NK-92 treated with Interleukin-12 subunit alpha and Interleukin-12 subunit beta, amount 100 ng/mL, for 24 hours (cell line): ENCODE data around the gene LRRC51.
A peak's percentile ranks its signal among the peaks of the same experiment; 100 is the strongest.

Source experiments
- DNase-seq: peaks from one replicate; lab custom pipeline; 2025; lab: John Stamatoyannopoulos, UW

LRRC51 gene, protein sequence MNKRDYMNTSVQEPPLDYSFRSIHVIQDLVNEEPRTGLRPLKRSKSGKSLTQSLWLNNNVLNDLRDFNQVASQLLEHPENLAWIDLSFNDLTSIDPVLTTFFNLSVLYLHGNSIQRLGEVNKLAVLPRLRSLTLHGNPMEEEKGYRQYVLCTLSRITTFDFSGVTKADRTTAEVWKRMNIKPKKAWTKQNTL

DNA sequence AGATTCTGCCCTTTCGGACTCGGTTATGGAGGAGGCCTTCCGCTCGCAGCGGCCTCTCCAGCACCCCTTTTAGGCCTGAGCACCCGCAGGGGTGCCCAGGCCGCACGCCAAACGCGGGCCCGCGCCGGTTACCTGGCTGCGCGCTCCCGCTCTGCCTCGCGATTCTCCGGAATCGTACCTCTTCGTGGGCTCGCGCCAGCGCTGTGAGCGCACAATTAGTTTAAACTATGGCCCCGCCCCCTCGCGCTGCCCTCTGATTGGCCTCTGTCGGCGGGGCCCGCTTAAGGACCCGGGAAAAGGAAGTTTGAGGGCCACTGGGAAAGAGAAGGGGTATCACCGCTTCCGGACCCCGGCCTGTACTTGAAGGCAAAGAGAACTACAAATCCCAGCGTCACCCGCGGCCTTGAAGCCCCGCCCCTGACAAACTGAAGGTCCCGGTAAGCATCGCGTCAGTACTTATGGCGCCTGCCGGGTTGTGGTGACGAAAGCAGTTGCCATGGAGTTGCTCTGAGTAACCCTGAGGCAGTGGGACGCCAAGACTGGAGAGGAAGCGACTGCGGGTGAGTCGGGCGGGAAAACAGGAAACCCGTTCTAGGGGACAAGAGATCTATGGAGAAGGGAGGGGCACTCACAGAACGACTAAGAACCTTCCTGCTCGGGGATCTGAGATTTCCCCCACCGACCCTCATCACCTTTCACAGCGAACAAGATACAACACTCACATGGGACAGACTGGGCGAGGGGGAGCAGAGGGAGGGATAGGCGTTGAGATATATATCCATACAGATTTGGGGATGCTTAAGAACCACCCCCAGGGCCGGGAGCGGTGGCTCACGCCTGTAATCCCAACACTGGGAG is at the start of gene LRRC51, which contains the start of gene NUMA1:
LRRC51 (plus strand) TSS at position 525 of the 858 bp plus-strand sequence. CDS start 8,234 bp downstream, outside the sequence.
NUMA1 (minus strand) TSS at position 217 of the 858 bp plus-strand sequence. CDS start 44,599 bp downstream, outside the sequence.
- DNase-seq, result peak; percentile 99

DNA sequence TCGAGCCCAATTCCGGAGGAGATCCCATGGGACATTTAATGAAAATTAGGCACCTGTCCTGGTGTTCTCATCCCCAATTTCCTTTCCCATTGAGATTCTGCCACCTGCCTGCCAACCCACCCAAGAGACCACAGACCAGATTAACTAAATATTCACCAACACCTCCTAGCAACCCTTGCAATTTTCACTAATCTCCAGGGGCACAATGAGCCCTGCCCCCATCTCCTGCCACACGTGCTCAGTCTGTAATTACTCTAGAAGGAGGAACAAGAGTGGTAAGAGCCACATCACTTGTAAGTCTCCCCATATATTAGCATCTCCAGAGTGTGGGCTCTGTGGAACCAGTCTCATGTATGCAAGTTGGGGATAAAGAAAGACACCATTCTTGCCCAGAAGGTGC is 44.0 kb upstream of the LRRC51 start:
- DNase-seq, result no peak

DNA sequence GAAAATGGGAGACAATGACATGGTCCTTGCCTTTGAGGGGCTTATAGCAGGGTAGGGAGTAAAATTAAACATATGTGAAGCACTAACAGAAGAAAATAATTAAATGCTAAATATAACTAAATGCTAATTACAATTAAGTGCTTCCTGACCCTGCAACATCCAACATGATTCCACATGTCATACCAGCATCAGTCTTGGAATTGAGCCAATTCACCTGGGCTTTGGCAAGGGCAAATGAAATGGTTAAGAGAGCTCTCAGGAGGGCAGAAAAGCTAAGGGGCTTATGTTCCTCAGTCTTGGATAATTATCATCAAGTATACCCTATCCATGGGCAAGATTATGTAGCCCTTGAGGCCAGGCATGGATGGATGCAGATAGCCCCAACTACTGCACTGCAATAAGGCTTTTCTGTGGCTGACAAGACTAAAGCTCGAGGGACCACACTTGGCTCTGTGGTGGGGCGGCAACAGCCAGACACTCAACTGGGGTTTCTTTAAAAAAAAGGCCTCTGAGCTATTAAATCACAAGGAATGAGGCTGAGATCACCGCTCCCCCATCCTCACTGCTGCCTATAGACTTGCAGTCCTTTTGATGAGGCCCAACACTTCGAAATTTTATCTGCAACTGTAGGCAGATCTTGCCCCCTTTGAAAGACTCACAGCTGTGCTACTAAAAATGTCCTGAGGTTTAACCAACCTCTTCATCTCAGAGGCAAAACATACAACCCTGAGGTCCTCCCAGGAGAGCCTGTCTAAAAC is 42.9 kb upstream of the LRRC51 start:
- no peak for DNase-seq

DNA sequence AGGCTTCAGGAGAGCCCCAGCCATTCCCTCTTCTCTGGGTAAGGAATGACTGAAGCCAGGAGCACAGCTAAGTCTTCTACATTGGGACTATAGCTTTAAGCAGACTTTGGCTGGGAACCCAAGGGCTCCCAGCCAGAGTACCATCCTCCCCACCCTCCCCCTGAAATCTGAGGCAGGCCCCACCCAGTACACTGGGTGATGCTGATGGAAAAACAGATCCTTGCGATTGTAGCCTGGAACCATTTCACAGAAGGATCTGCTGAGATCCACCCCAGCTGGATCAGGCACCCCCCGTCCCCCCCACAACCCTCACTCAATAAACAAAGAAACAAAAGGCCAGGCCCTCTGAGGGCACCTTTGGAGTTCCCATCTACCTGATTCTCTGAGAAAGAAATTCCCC is 42.2 kb upstream of the LRRC51 start:
- DNase-seq, result no peak

DNA sequence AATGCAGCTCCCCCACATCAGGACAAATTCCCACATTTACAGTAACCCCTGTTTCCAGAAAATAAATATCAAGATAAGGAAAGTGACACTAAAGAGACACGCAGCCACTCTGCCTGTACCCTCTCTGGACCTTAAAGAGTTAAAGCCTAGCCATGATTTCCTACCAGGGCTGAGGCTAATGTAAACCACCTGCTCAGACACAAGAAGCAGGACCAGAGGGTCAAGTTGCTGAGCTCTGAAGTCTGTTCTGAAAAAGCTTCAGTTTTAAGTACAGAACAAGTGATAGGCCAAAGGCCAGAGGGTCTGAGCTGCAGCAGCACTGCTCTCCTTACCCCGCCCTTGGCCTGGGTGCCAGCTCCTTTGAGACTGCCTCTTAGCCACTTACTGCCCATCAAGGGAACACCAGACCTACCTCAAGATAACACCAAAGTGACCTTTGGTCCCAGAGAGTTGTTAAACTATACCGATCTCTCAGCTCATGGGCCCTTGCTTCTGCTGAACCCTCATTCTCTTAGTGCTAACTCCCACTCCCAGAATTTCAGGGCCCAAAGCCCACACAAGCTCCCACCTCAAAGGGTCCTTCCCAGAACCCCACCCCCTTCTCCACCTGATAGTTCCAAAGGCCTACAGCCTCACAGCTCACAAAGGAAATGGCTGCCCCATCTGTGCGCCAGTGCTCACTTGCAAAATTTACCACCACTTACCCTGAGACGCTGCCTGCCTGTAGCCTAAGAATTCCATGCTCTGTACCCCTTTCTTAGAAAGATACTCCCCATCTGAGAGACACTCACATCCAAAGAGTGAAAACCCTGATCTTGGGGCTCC is 41.4 kb upstream of the LRRC51 start:
- no peak for DNase-seq

DNA sequence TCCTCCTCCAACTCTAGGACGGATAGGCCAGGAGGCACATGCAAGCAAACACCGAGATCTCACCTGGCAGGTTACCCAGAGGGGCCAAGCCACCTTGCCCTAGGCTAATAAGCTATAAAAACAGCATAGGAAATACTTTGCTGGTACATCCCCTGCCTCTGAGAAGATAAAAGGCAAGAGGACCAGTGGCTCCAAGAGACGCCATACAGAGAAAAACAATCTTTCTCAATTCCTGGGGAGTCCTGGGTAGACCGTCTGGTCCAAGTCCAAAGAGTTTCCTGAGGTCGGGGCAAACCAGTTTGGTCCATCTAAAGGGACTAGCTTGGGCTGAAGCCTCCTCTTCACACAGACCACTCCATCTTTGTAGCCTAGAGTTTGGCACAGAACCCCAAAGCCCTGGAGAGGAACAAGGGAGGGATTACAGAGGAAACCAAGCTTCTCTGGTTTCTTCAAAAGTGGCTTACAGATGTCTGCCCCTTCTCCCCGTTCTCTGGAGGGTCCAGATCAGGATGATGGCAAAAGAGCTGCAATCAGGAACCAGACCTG is 40.7 kb upstream of the LRRC51 start:
- DNase-seq, result no peak

DNA sequence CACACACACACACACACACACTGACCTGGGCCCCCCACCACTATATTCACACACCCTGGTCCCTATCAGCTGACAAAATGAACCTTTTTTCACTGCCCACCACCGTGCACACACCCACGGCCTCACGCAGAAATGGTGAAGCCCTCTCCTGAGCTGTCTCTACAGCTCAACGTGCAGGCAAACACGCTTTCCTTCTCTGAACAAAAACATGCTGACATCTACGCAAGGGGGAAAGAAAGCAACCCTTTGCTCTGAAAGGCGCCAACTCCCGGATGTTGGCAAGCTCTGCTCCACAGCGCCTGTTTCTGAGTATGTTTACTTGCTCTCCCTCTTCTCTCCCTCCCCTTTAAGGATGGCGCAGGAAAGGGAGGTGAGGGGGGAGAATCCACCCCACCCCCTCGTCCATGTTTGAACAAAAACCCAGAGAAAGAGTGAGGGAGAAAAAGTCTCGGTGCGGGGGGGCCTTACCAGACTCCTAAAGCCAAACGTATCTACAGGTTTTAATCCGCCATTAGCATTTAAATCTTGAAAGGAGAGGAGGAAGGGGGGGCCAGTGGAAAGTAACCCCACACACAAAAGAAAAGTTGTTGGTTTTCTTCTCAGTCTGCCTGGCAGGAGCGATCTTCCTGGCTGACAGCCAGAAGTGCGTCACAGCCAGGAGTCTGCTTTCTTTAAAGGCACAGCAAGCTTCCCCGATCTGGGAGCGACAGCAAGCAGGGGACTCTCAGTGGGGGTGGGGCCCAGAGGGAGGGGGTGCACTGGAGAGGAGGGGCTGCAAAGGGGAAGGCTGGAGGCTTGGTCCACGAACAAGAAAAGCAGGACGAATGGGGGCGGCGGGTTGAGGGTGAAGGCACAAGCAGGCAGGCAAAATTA is 39.9 kb upstream of the LRRC51 start:
- no peak for DNase-seq

DNA sequence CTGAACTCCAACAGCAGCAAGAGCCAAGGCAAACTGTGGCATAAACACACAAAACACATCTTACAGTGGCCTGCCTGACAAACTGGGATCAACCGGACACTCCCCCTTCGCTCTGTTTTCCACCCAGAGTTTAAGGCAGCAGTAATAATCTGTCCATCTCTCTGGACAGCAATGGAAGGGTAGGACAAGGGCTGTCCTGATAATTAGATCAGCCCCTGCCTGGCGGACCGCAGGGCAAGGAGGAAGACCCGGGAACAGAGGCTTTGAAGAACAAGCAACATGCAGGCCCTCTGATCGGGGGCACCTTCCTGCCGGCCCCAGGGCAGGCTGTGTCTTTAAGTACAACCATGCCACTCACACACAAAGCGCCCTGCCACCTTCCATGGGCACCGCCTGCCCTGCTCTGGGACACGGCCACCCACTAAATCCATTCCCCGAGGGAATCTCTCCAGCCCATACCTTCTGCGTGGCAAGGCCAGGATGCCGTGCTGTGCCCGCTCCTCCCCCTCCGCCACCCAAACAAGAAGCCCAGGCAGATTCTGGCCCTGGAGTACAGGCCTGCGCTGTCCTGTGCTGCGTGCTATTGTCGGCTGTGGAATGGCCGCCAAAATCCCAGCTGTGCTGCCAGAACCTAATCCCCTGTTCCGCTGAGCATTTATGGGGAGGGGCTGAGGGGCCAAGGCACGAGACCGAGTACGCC is 39.1 kb upstream of the LRRC51 start:
- no peak for DNase-seq

DNA sequence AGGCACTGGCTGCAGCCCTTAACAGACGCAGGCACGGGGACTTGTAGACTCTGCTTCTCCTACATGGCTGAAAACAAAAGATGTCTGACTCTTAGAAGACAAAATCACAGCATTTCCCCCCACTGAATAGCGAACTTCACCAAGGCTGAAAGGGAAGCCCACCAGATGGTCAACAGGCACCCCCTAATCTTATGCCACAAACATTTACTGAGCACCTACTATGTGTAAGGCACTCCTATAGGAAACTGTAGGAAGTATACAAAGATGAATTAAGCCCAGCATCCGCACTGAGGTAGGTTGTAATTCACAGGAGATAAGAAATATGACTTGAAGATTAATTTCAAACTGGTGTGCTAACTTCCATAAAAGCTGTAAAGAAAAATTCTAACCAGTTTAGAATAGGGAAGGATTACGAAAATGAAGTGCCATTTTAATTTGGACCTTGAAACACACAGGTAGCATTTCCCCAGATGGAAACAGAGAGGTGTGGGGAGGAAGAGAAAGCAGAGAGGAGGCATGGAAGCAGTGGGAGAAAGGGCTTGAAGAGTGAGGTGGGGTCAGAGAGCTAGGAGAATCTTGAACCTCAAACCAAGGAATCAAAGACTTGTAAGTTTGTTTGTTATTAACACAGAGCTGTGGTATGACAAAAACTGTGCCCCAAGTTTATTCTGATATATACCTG is 38.4 kb upstream of the LRRC51 start:
- DNase-seq, result no peak

DNA sequence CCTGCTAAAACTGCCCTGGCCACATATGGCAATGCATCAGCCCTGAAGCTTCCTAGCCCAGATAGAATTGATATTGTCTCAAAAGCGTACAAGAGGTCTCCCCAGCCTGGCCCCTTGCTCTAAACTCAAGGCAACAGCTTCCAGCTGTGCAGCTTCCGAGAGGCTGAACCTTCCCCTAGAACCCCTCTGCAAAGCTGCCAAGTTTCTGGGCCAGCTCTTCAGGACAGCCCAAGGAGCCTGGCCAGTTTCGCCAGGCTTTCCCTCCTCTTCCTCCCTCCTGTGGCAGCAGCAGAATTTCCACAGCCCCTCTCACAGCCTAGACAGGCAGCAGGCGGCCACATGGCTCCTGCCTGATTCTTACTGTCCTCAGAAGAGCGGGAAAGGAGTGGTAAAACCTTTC is 34.8 kb upstream of the LRRC51 start:
- no peak for DNase-seq

DNA sequence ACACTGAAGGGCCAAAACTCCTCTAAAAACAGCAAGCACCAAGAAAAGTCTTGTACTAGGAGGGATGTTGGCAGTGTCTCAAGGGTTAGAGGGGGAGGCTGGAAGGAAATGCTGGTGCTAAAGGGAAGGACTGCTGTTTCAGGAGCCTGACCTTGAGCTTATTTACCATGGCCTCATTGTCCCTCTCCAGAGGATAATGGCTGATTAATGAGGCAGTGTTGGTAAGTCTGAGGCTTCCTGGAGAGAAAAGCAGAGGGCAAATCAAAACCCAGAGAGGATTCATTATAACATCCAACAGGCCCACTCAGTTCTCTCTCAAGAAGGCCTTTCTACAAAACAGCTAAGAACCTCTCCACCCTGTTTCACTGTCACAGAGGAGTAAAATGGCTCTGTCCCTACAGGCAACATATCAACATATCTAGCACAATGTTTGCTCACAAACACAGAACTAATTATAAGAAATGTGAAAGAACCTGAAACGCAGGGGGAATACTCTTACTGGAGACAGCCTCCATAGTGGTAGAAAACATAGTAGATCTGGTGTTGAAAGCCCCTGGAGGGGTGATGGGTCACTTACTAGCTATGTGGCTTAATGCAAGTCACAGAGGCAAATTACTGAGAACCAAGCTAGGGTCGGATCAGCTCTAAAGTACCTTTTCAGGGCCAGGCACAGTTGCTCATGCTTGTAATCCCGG is 31.7 kb upstream of the LRRC51 start:
- DNase-seq, result no peak

DNA sequence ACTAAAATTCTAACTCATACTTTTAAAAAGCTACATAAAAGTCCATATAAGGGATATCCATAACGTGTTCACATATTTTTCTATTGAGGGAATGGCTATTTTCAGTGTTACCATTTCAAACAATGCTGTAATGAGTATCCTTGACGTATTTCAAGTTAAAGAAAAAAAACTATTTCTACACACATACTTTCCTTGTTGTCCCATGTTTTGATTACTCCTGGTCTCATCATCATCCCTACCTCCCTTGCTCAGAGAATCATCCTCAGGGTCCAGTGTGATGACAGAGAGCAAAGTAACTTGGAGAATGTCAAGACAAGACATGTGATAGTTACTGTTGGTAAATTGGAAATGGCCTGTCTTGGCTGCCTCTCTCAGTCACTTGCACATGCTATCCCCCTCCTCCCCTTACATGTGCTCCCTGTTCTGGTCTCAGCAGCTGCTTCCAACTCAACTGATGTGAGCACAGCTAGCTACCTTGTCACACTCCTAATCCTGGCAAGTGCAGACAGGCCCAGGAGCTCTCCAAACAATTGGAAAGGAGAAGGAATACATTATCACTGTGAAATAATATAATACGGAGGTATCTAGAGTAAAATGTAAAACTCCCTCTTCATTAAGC is 22.1 kb upstream of the LRRC51 start:
- DNase-seq, result no peak

DNA sequence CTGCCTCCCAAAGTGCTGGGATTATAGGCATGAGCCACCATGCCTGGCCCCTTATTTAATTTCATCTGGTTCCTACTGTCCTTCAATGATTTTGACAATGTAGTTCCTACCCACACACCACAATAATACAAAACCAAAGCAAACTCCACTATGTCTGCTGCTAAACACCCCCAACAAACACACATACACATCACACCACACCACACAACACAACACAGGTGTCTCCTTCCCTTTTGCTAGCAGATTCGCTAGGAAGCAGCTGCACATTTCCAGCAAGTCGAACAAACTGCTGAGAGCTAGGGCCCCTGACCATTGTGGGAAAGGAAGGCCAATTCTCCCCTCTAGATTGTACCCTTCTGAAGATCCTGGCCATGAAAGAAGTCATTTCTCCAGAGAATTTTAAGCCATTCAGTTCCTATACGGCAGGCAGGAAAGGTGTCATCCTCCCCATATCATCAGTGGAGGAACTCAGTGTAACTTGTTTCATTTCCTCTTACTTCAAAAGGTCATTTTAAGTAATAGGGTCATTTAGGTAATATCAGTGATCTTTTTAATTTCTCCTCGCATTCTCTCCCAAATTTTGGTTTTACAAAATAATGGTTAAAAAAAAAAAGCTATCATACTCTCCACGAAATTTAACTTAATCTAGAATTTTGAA is 18.8 kb upstream of the LRRC51 start:
- DNase-seq, result no peak

DNA sequence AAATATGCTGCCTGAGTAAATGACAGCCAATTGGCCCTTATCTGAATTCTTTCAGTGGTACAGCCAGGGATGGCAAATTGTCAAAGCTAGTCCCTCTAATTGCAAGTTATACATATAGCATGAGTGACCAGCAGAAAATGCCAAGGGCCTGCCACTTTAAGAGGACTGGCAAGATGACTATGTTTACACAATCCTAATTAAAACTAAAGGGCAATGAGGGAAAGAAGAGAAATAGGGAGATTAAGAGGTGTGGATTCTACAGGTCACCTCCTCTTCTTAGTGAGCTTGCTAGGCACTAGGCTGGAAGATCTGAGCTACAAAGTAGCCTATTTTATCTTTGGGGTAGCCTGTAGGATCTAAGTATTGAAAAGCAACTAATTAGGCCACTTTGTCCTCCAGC is 13.8 kb upstream of the LRRC51 start:
- DNase-seq, result no peak

DNA sequence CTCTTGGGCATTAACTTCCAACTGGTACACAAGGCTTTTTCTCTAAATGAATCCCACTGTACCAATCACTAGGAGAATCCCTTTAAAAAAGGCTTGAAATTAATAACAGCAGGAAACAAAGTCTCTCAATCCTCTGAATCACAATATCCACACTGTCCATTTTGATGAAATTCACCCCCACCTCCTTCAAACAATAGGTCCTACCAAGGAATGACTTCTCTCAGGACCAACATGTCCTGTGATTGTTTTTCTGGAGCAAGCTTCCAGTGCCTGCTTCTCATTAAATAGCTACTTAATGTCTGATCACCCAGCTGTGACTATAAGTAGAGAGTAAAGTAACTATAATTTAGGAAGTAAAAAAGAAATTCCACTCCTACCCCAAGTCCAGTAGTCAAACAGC is 13.4 kb upstream of the LRRC51 start:
- no peak for DNase-seq

DNA sequence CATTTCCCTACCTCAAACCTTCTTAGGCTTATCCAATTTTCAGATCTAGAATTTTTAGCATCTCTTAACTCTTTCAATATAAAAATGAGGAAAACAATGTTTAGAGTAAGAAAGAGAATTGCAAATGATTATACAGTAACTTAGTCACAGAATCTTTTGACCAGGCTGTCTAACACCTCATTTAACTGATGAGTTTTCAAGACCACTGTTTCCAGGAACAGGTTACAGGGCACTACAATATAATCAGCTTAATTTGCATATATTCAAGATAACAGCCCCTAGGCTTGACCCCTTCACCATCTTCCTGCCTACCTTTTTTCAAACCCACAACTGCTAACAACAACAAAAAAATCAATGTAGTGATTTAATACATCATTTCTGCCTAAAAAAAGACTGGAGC is 13.0 kb upstream of the LRRC51 start:
- DNase-seq, result no peak

DNA sequence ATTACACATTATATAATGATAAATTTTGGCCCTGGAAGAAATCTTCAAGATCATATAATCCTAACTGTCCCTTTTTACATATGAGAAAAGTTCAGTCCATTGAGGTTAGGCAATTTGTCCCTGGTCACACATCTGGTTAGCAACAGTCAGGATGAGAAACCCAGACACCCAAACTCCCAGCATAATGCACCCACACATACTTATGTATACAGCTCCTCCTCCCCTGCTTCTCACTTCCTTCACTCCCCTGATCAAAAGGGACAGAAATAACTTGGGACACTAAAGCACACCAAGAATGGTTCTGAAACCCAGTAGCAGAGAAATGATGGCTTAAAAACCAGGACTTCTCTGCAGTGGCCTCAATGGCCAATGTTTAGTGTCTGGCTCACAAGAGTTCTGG is 11.4 kb upstream of the LRRC51 start:
- DNase-seq, result no peak

DNA sequence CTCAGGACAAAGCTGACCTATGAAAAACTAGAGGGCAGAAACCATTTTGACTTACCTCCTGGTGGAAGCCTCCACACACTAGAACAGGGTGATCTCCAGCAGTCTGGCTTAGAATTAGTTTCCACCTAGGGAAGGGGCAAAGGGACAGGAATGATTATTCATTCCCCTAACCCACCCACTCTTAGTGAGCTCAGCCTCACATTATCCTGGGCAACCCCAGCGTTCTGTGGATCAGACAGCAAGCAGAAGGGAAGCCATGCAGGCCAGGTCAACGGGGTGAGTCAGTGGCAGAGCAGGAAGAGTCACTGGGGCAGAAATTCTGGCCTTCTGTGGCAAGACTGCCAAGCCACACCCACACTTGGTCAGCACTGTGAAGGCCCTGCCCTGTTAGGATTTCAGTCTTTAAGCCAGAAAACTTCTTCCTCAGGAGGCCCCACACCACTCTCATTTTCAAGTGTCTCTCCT is 10.8 kb upstream of the LRRC51 start:
- DNase-seq, result peak; percentile 48
